NCI-H1105 treated with DMSO at 0.1 percent for 48 hours (cell line): ENCODE data around the gene E2F2.
"Not testable (repeated sequence)": the region's sequence is repeated elsewhere in the genome, so short reads cannot be mapped to it uniquely, and the experiment has no call there.

Source experiments
- DNase-seq: peaks from one replicate; lab custom pipeline; 2025; lab: John Stamatoyannopoulos, UW

Gene E2F2

DNA sequence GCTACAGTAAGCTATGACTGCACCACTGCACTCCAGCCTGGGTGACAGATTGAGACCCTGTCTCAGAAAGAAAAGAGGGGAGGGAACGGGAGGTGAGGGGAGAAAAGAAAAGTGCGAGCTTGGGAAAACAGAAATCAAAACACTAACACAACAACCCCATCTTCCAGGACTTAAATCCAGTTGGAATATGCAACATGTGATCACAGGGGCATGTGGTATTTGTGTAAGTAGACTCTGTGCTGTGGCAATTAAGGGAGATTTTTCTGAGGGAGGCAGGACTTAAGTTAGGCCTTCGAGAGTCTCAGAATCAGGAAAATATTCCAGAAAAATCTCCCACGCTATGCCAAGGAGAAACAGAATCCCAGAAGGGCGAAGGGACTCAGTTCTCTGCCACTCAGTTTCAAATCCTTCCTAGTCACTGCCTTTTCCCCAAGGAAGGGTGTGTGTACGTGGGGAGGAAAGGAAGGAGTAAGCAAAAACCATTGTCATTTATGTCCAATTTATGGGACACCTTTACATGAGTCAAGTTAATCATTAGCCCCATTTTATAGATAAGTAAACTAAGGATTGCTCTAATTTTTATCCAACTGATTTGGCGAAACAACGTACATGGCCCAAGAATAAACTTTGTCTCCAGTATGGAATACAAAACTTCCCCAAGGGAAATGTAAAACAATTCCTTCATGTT lies 16.0 kb upstream of the E2F2 start:
- no peak for DNase-seq

DNA sequence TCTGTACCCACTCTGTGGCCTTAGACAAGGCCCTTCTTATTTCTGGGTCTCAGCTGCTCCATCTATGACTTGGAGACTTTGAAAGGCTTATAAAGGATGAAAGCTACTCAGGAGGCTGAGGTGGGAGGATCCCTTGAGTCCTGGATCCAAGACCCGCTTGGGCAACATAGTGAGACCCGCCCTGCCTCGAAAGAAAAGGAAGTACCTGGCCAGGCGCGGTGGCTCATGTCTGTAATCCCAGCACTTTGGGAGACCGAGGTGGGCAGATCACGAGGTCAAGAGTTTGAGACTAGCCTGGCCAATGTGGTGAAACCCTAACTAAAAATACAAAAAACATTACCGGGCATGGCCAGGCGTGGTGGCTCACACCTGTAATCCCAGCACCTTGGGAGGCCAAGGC lies 14.8 kb upstream of the E2F2 start:
- no peak for DNase-seq

DNA sequence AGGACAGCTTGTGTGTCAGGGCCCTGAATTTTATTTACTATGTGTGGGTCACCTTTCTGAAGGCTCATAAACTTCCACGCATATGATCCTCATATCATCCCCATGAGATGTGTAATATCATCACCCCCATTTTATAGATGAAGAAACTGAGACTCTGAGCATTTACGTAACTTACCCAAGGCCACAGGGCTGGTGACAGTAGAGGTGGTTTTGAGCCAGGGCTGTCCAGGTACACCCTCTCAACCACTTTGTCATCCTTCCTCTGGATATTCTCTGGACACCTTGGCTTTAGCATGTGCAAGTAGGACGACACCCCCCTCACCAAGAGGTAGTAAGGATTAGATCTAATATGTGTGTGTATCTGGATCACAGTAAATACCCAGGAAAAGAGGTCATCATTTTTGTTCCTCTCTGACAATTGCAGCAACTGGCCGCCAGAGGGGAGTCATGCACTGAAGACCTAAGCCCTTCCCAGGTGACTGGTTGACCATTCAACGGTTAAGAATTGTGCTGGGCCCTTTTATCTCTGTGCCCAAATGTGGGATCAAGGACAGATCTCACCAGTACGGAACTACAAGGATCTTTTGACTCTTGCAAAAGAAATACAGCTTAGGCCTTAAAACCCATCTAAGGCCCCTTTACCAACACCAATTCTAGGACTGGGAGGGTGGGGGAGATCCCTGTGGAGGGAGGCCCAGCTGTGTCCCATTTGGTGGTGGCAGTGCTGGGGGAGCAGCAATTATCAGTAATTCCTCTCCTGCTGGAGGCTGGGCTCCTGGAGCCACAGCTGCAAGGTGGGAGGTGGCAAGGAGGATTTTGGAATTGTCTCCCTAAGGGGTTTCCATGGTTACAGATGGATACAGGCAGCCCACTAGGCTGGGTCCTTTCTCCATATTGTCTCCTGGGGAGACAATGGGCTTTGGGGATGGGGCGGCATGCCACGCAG lies 13.7 kb upstream of the E2F2 start:
- DNase-seq = peak; percentile 80

DNA sequence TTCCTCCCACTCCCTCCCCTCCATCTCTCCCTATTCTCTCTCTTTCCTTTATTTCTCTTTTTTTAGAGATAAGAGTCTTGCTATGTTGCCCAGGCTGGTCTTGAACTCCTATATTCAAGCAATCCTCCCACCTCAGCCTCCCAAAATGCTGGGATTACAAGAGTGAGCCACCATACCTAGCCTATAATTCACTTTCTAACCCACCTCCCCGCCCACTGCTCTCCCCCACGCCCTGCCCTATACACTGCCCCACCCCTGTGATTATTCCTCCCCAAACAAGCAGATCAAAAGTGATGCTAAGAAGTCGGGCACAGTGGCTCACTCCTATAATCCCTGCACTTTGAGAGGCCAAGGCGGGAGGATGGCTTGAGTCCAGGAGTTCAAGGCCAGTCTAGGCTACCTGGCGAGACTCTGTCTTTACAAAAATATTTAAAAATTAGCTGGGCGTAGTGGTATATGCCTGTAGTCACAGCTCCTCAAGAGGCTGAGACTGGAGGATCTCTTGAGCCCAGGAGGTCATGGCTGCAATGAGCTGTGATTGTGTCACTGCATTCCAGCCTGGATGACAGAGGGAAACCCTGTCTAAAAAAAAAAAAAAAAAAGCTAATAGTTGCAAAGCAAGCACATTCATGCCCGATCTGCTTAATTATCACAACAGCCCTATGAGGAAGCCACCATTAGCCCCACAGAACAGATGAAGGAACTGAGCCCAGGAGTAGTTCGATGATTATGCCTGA lies 12.8 kb upstream of the E2F2 start:
- DNase-seq = no peak

DNA sequence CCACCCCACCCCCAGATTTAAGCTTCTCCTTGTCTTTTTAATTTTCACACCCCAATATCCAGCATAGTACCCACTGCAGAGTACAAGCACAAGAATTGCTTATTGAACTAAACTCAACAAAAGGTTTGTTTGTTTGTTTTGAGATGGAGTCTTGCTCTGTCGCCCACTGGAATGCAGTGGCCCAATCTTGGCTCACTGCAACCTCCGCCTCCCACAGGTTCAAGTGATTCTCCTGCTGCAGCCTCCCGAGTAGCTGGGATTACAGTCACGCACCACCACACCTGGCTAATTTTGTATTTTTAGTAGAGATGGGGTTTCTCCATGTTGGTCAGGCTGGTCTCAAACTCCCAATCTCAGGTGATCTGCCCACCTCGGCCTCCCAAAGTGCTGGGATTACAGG lies 11.9 kb upstream of the E2F2 start:
- DNase-seq = not testable (repeated sequence)

DNA sequence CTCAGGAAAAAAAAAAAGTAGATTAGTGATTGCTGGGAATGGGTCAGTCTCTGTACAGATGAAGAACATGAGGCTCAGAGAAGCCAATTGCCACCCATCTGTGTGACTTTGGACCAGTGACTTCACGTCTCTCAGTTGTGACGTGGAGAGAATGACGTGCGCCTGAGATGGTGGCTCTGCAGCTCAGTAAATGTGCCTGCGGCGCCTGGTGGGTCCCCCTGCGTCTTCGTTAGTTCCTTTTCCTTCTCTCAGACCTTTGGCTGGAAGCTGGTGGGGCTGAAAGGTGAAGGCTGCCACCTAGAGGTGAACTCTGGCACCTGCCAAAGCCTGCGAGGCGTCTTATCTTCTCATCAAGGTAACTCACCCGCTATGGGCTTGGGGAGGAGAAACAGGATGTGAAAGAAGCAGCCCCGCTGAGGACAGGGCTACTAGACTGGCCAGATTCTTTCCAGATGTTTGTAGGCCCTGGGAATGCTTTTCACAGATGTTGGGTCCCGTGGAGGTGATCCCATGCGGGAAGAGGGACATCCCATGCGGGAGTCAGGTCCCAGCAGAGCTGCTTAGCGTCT lies 8.7 kb upstream of the E2F2 start:
- peak; percentile 93 for DNase-seq

DNA sequence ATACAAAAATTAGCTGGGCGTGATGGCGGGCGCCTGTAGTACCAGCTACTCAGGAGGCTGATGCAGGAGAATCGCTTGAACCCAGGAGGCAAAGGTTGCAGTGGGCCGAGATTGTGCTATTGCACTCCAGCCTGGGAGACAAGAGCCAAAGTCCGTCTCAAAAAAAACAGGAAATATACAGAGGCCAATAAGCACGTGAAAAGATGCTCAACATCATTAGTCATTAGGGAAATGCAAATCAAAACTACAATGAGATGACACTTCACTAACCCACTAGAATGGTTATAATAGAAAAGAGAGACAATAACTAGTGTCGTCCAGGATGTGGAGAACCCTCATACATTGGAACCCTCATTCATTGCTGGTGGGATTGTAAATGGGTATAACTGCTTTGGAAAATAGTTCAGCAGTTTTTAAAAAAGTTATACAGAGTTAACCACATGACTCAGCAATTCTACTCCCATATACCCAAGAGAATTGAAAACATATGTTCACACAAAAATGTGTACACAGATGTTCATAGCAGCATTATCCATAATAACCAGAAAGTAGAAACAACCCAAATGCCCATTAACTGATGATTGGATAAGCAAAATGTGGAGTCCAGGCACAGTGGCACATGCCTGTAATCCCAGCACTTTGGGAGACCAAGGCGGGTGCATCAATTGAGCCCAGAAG lies 6.4 kb upstream of the E2F2 start:
- no peak for DNase-seq

DNA sequence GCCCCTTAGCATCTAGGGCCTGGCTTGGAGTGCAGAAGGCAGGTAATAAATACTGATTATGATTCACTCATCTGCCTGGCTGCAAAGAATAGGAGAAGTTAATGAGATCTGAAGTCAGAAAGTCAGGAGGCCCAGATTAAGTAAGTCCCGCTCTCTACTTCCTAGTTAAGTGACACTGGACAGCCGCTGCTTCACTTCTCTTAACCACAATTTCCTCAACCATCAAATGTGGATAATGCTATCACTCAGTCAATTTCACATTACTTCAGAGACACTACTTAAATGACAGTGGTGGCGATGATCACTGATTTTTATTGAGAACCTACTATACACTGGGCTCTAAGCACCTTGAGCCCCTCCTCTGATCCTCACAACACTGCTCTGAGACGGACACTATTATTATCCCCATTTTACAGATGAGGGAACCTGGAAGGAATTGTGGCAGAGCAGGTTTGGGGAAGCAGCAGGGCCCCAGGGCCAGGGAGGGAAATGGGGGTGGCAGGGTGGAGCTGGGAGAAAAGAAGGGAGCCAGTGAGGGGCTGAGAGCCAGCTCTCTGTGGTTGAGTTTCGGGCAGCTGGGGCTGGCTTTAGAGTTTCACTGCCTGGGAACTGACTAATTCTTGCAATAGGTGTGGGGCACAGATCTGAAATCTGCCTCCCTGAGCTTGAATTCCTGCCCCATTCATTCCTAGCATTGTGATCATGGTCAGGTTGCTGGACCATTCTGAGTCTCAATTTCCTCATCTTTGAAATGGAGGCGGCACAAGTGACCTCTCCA lies 2.4 kb upstream of the E2F2 start:
- no peak for DNase-seq

DNA sequence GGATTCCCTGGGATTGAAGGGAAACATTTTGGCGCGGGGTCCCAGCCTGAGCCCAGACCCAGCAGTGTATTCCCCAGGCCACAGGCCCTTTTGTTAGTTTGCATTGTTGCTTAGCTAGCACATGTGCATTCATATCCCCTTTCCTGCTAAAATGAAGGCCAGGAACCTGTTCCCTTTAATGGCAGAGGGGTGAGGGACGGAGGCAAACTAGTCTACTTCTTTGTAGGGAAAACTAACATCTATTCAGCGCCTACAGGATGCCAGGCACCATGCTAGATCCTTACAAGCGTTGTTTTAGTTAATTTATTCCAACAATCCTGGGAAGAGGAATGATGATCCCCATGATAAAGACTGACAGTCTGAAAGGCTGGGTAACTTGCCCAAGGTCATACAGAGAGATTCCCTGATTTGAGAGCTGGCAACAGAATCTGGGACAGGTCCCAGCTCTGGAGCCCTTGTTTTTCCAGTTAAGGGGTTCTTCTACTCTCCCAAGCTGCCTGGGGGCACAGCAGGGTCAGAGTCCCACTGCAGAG lies 595 bp upstream of the E2F2 start:
- DNase-seq = no peak

DNA sequence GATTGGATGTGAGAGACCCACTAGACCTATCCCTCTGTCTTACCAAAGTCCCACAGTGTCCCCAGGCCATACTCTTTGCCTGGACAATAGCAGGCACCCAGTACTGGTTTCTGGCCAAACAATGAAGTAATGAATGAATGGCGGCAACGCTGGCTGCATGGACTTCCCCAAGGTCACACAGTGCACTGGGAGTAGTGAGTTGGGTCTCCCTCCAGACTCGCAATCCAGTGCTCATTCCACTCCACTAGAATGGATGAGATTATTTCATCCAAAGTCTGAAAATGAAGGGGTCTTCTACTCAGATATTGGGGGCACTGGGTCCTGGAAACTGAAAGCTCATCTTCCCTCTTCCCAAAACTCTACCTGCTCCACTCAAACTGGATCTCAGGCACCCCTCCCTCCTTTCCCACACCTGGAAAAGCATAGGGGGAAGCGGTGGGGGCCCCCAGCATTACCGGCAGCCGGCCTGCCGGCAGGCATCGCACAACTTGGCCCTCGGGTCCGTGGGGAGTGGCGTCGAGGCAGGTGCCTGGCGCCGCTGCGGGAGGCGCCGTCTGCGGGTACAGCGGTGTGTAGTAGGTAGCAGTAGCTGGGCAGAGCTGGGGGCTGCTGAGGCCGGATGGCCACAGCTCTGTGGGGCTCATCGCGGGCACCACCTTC lies 816 bp downstream of the E2F2 start:
- peak; percentile 62 for DNase-seq

DNA sequence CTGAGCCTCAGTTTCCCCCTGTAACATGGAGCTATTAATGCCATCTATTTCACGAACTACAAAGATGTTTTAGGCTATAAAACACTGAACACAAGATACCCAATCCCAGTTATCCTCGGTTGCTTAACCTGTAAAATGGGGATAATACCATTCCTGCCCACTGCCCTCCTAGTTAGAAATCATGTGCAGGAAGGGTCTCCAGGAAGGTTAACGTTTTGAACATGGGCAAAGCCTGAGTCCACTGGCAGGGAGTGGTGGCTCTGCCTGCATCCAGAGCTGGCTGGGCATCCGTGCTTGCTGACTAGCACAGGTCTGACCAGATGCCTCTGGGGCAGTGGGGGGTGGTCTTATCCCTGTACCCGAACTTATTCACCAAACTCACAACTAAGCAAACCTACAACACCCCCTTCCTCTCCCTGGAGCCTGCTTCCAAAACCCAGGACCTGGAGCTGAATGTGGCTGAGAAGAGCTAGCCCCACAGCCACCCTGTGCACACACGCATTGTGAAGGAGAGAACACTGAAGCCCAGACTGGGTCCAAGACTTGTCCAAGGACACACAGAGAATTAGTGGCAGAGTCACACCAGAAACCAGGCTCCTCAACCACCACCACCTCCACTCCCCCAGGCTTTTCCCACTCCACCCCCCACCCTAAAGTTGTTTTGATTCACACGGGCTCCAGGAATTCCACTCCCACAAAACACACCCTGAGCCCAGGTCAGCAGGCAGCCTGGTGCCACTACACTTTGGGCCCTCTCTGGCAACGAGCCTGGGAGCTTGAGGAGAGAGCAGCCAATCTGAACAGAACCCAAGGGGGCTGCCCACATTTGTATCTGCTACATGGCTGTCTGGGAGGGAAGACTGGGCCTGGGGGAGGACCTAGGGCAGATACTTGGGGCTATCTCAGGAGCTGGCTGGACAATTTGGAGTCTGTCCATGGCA lies 1.6 kb downstream of the E2F2 start:
- DNase-seq = peak; percentile 41

DNA sequence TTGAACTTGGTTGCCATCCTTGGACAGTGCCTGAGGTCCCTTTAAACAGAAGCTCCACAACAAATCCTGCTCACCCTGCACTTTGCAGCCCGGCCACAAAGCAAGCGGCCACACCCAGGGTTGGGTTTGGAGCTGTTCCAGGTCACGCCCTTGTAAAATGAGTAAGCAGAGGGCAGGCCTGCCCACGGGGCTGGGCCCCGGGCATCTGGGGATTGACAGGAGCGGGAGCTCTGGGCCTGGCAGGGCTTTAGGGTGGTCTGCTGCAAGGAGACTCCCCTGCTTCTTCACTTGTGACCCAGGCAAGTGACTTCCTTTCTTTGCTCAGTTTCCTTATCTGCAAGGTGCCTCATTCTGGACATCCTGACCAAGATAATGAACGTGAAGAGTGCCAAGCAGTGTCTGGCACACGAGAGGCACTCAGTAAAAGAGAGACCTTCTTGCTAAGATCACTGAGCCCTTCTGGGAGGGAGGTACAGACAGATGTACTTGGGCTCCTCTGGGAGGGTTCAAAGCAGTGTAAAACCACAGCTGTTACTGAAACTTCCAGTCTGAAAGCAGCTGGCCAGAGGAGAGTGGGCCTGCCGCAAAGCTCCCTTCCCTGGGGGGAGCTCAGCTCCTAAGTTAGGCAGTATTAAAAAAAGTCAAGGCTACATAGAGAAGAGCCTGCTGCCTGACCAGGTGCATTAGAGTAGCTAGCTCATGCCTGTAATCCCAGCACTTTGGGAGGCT lies 2.6 kb downstream of the E2F2 start:
- DNase-seq = peak; percentile 90

DNA sequence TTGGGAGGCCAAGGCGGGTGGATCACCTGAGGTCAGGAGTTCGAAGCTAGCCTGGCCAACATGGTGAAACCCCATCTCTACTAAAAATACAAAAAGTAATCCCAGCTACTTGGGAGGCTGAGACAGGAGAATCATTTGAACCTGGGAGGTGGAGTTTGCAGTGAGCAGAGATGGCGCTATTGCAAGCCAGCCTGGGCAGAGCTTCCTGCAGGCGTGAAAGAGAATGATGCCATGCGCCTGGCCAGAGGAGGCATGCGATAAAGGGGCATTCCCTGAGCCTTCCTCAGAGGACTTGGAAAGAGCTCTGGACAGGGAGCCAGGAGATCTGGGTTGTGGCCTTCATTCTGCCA lies 3.2 kb downstream of the E2F2 start:
- no peak for DNase-seq

DNA sequence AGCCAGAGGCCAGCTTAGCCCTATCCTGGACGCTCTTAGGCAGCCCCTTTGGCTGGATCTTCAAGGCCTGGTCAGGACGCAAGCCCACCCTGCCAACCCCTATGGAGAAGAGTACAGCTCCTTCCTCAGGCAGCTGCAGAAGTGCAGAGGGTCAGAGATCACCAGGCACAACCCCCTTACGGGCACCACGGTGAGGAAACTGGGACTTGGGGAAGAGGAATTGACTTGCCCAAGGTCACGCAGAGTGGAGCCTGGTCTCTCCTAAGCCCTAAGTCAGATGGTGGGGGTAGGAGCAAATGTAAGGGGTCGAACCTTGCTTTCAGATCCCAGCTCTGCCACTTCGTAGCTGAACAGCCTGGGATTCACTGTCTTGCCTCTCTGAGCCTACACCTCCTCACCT lies 3.7 kb downstream of the E2F2 start:
- DNase-seq = no peak

DNA sequence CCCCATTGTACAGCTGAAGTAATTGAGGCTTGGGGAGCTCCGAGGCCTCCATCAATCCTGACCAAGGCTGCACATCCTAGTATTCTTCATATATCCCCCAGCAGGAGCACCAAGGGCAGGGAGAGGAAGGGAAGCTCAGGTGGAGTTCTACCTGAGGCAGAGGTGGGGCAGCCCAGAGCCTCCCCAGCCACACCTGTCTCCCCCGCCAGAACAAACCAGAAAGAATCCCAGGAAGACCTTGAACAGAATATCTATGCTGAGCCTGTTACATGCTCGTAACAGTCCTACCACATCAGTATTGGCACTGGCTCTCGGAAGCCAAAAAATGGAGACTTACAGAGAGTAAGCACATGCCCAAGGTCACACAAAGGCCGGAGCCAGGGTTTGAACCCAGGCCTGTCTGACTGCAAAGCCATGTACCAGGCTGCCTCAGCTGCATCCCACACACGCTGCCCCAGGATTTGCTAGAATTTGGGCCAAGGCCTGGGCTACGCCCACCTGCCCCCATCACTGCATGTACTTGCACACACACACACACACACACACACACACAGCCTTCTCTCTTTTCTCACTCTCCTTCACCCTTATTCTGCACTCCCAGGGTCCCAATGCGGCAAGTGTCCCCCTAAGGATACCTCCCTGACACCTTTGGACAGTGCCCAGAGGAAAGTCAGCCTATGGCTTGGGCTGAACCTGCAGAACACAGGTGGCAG lies 4.5 kb downstream of the E2F2 start:
- no peak for DNase-seq

DNA sequence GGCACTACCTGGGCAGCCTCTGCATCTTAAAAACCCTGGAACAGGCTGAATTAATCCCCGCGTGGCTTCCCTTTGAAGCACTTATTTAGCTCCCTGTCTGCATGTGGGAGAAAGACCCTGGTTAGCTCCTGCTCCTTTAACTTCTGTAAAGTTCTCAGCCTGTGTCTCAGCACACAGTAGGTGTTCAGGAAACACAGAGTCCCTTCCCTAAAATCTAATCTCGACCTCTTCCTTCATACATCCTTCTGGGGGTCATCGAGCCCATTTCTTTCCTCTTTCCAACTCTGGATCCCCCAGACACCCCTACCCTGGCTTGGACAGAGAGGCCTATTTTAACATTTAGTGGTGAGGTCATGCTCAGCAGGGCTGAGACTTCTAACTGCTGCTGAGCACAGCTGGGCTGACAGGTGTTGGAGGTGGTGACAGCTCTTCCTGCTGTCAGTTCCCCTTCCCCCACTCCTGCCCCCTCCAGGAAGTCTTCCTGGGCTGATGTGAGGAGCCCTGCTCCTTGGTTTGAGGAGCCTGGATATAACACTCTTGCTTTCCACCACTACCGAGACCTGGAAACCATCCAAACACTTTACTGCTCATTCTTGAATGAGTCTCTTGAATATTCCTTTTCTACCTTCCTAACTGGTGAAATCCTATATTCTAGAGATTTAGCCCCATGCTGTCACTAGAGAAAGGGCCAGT lies 5.3 kb downstream of the E2F2 start:
- DNase-seq = peak; percentile 8
